Parathyroid adenoma (tissue), 2 donors: ENCODE results near the gene GPC5.

ENCODE experiments used
- H2AFZ ChIP-seq: fragments of 300-600 bp; sonication (generic); one replicate; pipeline ENCODE4 v1.7.0; 2017; ENCODE audit warnings: antibody characterized with exemption, mild to moderate bottlenecking
- H3K27ac ChIP-seq: fragments of 300-600 bp; sonication (generic); one replicate; pipeline ENCODE4 v1.7.0; 2017
- H3K27me3 ChIP-seq: fragments of 300-600 bp; sonication (generic); one replicate; pipeline ENCODE4 v1.7.0; 2017; ENCODE audit warnings: low read length; ENCODE audit not compliant: control insufficient read depth, insufficient read depth
- H3K36me3 ChIP-seq: fragments of 300-600 bp; sonication (generic); one replicate; pipeline ENCODE4 v1.7.0; 2017; ENCODE audit warnings: low read length; ENCODE audit not compliant: control insufficient read depth, insufficient read depth
- H3K4me1 ChIP-seq: fragments of 300-600 bp; sonication (generic); one replicate; pipeline ENCODE4 v1.7.0; 2017; ENCODE audit warnings: control low read depth
- H3K4me2 ChIP-seq: fragments of 300-600 bp; sonication (generic); one replicate; pipeline ENCODE4 v1.7.0; 2017; ENCODE audit warnings: low read length
- H3K4me3 ChIP-seq: fragments of 300-600 bp; sonication (generic); one replicate; pipeline ENCODE4 v1.7.0; 2017; ENCODE audit warnings: low read depth, low read length
- H3K79me2 ChIP-seq: fragments of 300-600 bp; sonication (generic); one replicate; pipeline ENCODE4 v1.7.0; 2017; ENCODE audit warnings: control low read depth
- H3K9ac ChIP-seq: fragments of 300-600 bp; sonication (generic); one replicate; pipeline ENCODE4 v1.7.0; 2017; ENCODE audit warnings: mild to moderate bottlenecking
- H3K9me3 ChIP-seq: fragments of 300-600 bp; sonication (generic); one replicate; pipeline ENCODE4 v1.7.0; 2017; ENCODE audit warnings: low read length; ENCODE audit not compliant: control insufficient read depth
- CTCF ChIP-seq: fragments of 300-600 bp; sonication (generic); IDR thresholded peaks from one replicate; pipeline ENCODE4 v1.7.0; 2017; ENCODE audit warnings: antibody characterized with exemption, mild to moderate bottlenecking
- donor health status: primary hyperparathyroidism.

Gene GPC5

GRCh38 chr13:92355213-92355612 is 956.8 kb downstream of the GPC5 start:
- Histone ChIP-seq H3K4me2 (no peak overlapping the region), H3K4me1 (no peaks in the 10 kb centered on the region), H3K9ac (no peak overlapping the region), H3K4me3 (no peak overlapping the region), H3K27ac (no peak overlapping the region), H2AFZ (no peak overlapping the region), H3K27me3 (no peaks in the 10 kb centered on the region), H3K36me3 (no peaks in the 10 kb centered on the region), H3K79me2 (no peaks in the 10 kb centered on the region), H3K9me3 (no peaks in the 10 kb centered on the region)
- no peak for TF ChIP-seq CTCF

GRCh38 chr13:92362717-92363116 is 964.3 kb downstream of the GPC5 start:
- no peaks in the 10 kb centered on the region for H3K4me1 ChIP-seq
- H3K9ac ChIP-seq = no peak overlapping the region
- H3K27ac ChIP-seq = no peak overlapping the region
- H2AFZ ChIP-seq = no peak overlapping the region
- TF ChIP-seq CTCF = no peak
- no peak overlapping the region for H3K4me3 ChIP-seq
- H3K27me3 ChIP-seq = no peaks in the 10 kb centered on the region
- no peaks in the 10 kb centered on the region for H3K36me3 ChIP-seq
- H3K79me2 ChIP-seq = no peaks in the 10 kb centered on the region
- no peaks in the 10 kb centered on the region for H3K9me3 ChIP-seq
- no peak overlapping the region for H3K4me2 ChIP-seq

- Histone ChIP-seq H3K4me3 (no peak overlapping the region), H3K36me3 (no peaks in the 10 kb centered on the region), H3K9ac (no peak overlapping the region), H3K9me3 (no peaks in the 10 kb centered on the region), H3K4me1 (no peaks in the 10 kb centered on the region), H3K79me2 (no peaks in the 10 kb centered on the region), H3K27me3 (no peaks in the 10 kb centered on the region), H2AFZ (no peak overlapping the region), H3K4me2 (no peak overlapping the region), H3K27ac (no peak overlapping the region)
- no peak for TF ChIP-seq CTCF
These were observed 967.5 kb downstream of the GPC5 start for GRCh38 chr13:92365904-92366303.

GRCh38 chr13:92377396-92377795 is 979.0 kb downstream of the GPC5 start:
- H3K4me1 ChIP-seq = no peaks in the 10 kb centered on the region
- no peak for TF ChIP-seq CTCF
- H3K9ac ChIP-seq = no peak overlapping the region
- no peak overlapping the region for H3K4me3 ChIP-seq
- no peaks in the 10 kb centered on the region for H3K79me2 ChIP-seq
- H3K27ac ChIP-seq = no peak overlapping the region
- H3K9me3 ChIP-seq = no peaks in the 10 kb centered on the region
- no peak overlapping the region for H3K4me2 ChIP-seq
- H2AFZ ChIP-seq = no peak overlapping the region
- H3K27me3 ChIP-seq = no peaks in the 10 kb centered on the region
- H3K36me3 ChIP-seq = no peaks in the 10 kb centered on the region

GRCh38 chr13:92379371-92379770 is 981.0 kb downstream of the GPC5 start:
- Histone ChIP-seq H3K9ac (no peak overlapping the region), H2AFZ (no peak overlapping the region), H3K4me3 (no peak overlapping the region)

More at GRCh38 chr13:92379371-92379770, 981.0 kb downstream of the GPC5 start:
- H3K27me3 ChIP-seq = no peaks in the 10 kb centered on the region
- H3K4me1 ChIP-seq = peaks cover 2% of the 10 kb centered on the region
- H3K27ac ChIP-seq = no peak overlapping the region
- H3K4me2 ChIP-seq = no peak overlapping the region
- TF ChIP-seq CTCF = no peak
- no peaks in the 10 kb centered on the region for H3K9me3 ChIP-seq
- no peaks in the 10 kb centered on the region for H3K79me2 ChIP-seq
- H3K36me3 ChIP-seq = no peaks in the 10 kb centered on the region
